Measurements from ENCODE around the gene STIMATE.

Gene STIMATE

GRCh38 chr3:52917044-52917443, 19.7 kb upstream of the STIMATE start:
- Histone ChIP-seq H3K27me3 (ENCODE audit: insufficient read depth, low read length) (no peaks in the 10 kb centered on the region), H3K9me3 (ENCODE audit: insufficient read depth, low read depth, low read length) (no peaks in the 10 kb centered on the region), H3K36me3 (ENCODE audit: insufficient read depth, low read length) (peaks cover 23% of the 10 kb centered on the region), H3K9ac (ENCODE audit: low read depth, low read length) (no peak overlapping the region), H3K4me1 (ENCODE audit: insufficient read depth, low read length) (no peaks in the 10 kb centered on the region), H3K4me3 (ENCODE audit: low read length) (no peak overlapping the region), H3K27ac (ENCODE audit: low read depth, low read length) (no peak overlapping the region)
- 93% methylated on average over 3 of the region's 3 CpGs for WGBS

DNA sequence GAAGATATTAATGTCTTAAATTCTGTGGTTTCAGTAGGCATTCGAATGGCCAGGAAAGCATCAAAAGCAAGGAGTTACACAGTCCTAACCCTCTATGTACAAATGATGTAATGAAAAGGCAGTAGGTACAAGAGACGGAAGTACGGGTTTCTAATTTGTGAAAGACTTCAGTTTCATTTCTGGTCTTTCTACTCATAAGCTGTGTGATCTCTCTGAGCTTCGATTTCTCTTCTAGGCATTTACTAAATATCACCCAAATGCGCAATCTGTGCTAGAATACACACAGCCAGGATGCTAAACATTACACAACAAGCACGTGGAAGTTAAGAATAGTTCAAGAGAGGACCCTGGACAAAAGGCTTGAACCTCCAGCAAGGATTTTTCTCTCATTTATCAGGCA, 17.9 kb upstream of the STIMATE start:
- no peak overlapping the region for H3K9ac ChIP-seq (ENCODE audit: low read depth, low read length)
- H3K27me3 ChIP-seq (ENCODE audit: insufficient read depth, low read length), result no peaks in the 10 kb centered on the region
- H3K36me3 ChIP-seq (ENCODE audit: insufficient read depth, low read length), result peaks cover 27% of the 10 kb centered on the region
- no peaks in the 10 kb centered on the region for H3K9me3 ChIP-seq (ENCODE audit: insufficient read depth, low read depth, low read length)
- no peak overlapping the region for H3K4me3 ChIP-seq (ENCODE audit: low read length)
- WGBS, result 95% methylated on average over 6 of the region's 6 CpGs
- H3K4me1 ChIP-seq (ENCODE audit: insufficient read depth, low read length), result no peaks in the 10 kb centered on the region
- H3K27ac ChIP-seq (ENCODE audit: low read depth, low read length), result no peak overlapping the region

- H3K4me1 ChIP-seq (ENCODE audit: insufficient read depth, low read length), result no peaks in the 10 kb centered on the region
- 91% methylated on average over 6 of the region's 9 CpGs for WGBS
- H3K4me3 ChIP-seq (ENCODE audit: low read length), result no peak overlapping the region
- H3K27ac ChIP-seq (ENCODE audit: low read depth, low read length), result no peak overlapping the region
- no peaks in the 10 kb centered on the region for H3K27me3 ChIP-seq (ENCODE audit: insufficient read depth, low read length)
- no peaks in the 10 kb centered on the region for H3K9me3 ChIP-seq (ENCODE audit: insufficient read depth, low read depth, low read length)
- peaks cover 18% of the 10 kb centered on the region for H3K36me3 ChIP-seq (ENCODE audit: insufficient read depth, low read length)
- no peak overlapping the region for H3K9ac ChIP-seq (ENCODE audit: low read depth, low read length)
These were observed 15.8 kb upstream of the STIMATE start for GRCh38 chr3:52912885-52913731.

DNA sequence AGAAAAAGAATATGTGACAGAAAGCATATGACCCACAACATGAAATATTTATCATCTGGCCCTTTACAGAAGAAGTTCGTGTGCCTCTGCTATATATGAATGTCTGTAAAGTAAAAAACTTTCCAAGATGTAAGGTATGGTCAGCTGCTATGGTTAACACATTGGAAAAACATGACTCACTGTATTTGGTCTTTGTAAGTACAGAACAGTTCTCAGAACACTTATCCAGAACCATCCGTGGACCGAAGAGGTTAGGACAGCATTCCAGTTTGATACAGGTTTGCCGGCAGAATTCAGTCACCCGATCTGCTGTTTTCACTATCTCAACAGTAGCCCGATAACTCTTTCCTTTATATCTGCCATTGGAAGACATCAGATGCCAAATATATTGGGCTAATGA, 13.5 kb upstream of the STIMATE start:
- 95% methylated on average over 6 of the region's 6 CpGs for WGBS
- H3K9me3 ChIP-seq (ENCODE audit: insufficient read depth, low read depth, low read length), result no peaks in the 10 kb centered on the region
- H3K36me3 ChIP-seq (ENCODE audit: insufficient read depth, low read length), result peaks cover 21% of the 10 kb centered on the region
- H3K4me1 ChIP-seq (ENCODE audit: insufficient read depth, low read length), result no peaks in the 10 kb centered on the region
- H3K9ac ChIP-seq (ENCODE audit: low read depth, low read length), result no peak overlapping the region
- H3K27me3 ChIP-seq (ENCODE audit: insufficient read depth, low read length), result no peaks in the 10 kb centered on the region
- H3K4me3 ChIP-seq (ENCODE audit: low read length), result no peak overlapping the region
- no peak overlapping the region for H3K27ac ChIP-seq (ENCODE audit: low read depth, low read length)

DNA sequence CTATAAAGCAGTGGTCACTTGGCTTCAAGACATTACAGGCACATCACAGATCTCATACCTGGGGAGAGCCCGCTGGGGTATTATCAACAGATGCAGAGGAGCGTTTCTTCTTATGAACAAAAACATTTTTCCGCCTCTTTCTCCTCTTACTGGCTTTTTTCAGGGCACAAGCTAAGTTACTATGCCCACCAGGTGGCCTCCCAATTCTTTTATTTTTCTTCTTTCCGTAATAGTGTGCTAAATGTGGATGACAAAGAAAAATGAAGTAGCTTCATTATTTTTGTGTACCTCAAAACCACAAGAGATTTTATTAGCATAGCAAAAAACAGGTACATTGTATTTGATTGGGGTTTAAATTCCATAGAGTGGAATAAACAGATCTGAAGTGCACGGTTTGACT, 10.1 kb upstream of the STIMATE start:
- 96% methylated on average over 4 of the region's 5 CpGs for WGBS
- no peak overlapping the region for H3K9ac ChIP-seq (ENCODE audit: low read depth, low read length)

DNA sequence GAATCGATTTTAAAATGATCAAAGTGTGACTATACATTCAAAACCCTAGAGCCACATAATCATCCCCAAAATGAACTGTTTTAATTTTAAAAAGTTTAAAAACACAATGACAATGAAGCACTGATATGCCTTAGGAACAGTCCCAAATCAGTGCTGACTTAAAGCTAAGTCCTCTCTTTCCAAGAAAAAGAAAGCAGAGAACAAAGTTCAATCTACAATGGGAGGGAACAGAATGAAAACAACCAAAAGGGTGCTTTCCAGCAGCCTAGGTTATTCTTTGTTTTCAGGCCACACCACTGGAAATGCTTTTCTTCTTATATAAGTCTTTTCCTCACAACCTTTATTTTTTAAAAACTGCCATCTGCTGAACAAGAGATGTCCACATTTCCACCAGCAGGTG, 7.2 kb upstream of the STIMATE start:
- Histone ChIP-seq H3K4me3 (ENCODE audit: low read length) (no peak overlapping the region), H3K27ac (ENCODE audit: low read depth, low read length) (no peak overlapping the region), H3K36me3 (ENCODE audit: insufficient read depth, low read length) (peaks cover 21% of the 10 kb centered on the region), H3K9ac (ENCODE audit: low read depth, low read length) (no peak overlapping the region), H3K4me1 (ENCODE audit: insufficient read depth, low read length) (no peaks in the 10 kb centered on the region), H3K27me3 (ENCODE audit: insufficient read depth, low read length) (no peaks in the 10 kb centered on the region), H3K9me3 (ENCODE audit: insufficient read depth, low read depth, low read length) (no peaks in the 10 kb centered on the region)
- 100% methylated on average over 1 of the region's 1 CpG for WGBS

More for the DNA sequence above, 10.1 kb upstream of the STIMATE start:
- Histone ChIP-seq H3K9me3 (ENCODE audit: insufficient read depth, low read depth, low read length) (no peaks in the 10 kb centered on the region), H3K4me1 (ENCODE audit: insufficient read depth, low read length) (no peaks in the 10 kb centered on the region), H3K4me3 (ENCODE audit: low read length) (no peak overlapping the region), H3K36me3 (ENCODE audit: insufficient read depth, low read length) (peaks cover 30% of the 10 kb centered on the region), H3K27me3 (ENCODE audit: insufficient read depth, low read length) (no peaks in the 10 kb centered on the region), H3K27ac (ENCODE audit: low read depth, low read length) (no peak overlapping the region)

GRCh38 chr3:52904000-52904399, 6.7 kb upstream of the STIMATE start:
- Histone ChIP-seq H3K27ac (ENCODE audit: low read depth, low read length) (no peak overlapping the region), H3K9me3 (ENCODE audit: insufficient read depth, low read depth, low read length) (no peaks in the 10 kb centered on the region), H3K27me3 (ENCODE audit: insufficient read depth, low read length) (no peaks in the 10 kb centered on the region), H3K9ac (ENCODE audit: low read depth, low read length) (no peak overlapping the region), H3K4me3 (ENCODE audit: low read length) (no peak overlapping the region), H3K4me1 (ENCODE audit: insufficient read depth, low read length) (no peaks in the 10 kb centered on the region), H3K36me3 (ENCODE audit: insufficient read depth, low read length) (peaks cover 21% of the 10 kb centered on the region)
- 90% methylated on average over 3 of the region's 3 CpGs for WGBS

DNA sequence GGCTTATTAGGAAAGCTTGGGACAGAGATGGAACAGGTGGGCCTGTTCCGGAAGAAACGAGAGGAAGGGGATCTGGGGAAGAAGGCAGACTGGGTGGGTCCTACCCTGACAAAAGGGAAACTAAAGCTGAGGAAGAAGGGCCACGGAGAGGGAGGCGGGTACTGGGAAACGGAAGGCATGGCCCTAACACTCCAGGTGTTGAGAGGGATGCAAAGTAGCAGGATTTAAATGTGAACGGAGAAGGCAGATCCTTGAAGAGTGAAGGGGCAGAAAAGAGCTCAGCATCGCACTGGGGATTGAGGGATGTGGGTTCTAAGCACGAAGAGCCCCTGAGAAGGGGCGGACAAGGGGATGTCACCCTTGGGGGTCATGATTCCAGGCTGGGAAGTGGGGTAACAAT, 735 bp downstream of the STIMATE start:
- Histone ChIP-seq H3K9ac (ENCODE audit: low read depth, low read length) (peak overlapping the region; percentile 60), H3K27ac (ENCODE audit: low read depth, low read length) (no peak overlapping the region), H3K4me3 (ENCODE audit: low read length) (peak overlapping the region; percentile 64), H3K27me3 (ENCODE audit: insufficient read depth, low read length) (no peaks in the 10 kb centered on the region), H3K36me3 (ENCODE audit: insufficient read depth, low read length) (peaks cover 6% of the 10 kb centered on the region; the same call in 1 of the 2 replicates), H3K9me3 (ENCODE audit: insufficient read depth, low read depth, low read length) (no peaks in the 10 kb centered on the region), H3K4me1 (ENCODE audit: insufficient read depth, low read length) (peaks cover 12% of the 10 kb centered on the region; the same call in 1 of the 2 replicates)
- 2% methylated on average over 9 of the region's 9 CpGs for WGBS

GRCh38 chr3:52896151-52896550, 1.2 kb downstream of the STIMATE start:
- Histone ChIP-seq H3K4me1 (ENCODE audit: insufficient read depth, low read length) (peaks cover 14% of the 10 kb centered on the region; the same call in 1 of the 2 replicates), H3K36me3 (ENCODE audit: insufficient read depth, low read length) (peaks cover 6% of the 10 kb centered on the region; the same call in 1 of the 2 replicates), H3K4me3 (ENCODE audit: low read length) (peak overlapping the region; percentile 64), H3K9me3 (ENCODE audit: insufficient read depth, low read depth, low read length) (no peaks in the 10 kb centered on the region), H3K27me3 (ENCODE audit: insufficient read depth, low read length) (no peaks in the 10 kb centered on the region), H3K27ac (ENCODE audit: low read depth, low read length) (no peak overlapping the region), H3K9ac (ENCODE audit: low read depth, low read length) (no peak overlapping the region; the same call in 1 of the 2 replicates)
- no CpG with 5 or more reads among the region's 3 CpGs for WGBS

DNA sequence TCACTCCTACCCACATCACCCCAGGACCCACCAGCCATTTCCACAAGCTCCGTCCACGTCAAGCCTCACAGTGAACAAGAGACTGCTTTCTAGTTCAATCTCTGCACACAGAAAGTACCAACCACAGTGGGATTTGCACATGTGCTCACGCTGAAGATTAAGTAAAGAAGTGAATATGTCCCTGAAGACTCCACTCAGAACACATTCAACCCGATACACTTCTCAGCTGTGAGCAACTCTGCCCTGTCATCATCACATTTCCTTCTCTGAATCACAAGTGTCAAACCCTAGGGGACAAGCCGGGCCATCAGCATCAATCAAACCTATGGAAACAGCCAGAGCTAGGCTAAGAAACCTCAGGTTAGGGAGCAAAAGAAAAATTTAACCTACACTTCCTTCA, 1.9 kb downstream of the STIMATE start:
- no peaks in the 10 kb centered on the region for H3K27me3 ChIP-seq (ENCODE audit: insufficient read depth, low read length)
- no peak overlapping the region for H3K4me3 ChIP-seq (ENCODE audit: low read length)
- WGBS, result 79% methylated on average over 5 of the region's 5 CpGs

DNA sequence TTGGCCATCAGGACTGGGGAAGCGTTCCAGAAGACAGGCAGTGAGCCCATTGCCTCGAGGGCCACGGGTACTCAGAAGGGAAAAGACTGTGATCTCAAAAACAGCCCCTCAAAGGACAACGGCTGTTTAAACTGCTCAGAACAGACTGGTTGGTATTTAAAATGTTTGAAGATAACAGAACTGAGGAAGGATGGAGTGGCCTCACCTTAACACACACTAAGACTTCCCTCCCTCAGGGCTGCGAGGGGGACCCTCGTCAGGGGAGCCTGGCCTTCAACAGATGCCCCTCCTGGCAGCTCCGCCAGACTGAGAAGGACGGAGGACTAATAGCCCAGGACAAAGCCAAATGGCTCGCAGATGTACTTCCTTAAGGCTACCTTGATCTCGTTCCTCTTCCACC, 2.6 kb downstream of the STIMATE start:
- Histone ChIP-seq H3K9ac (ENCODE audit: low read depth, low read length) (no peak overlapping the region), H3K27ac (ENCODE audit: low read depth, low read length) (no peak overlapping the region), H3K36me3 (ENCODE audit: insufficient read depth, low read length) (peaks cover 6% of the 10 kb centered on the region; the same call in 1 of the 2 replicates), H3K4me3 (ENCODE audit: low read length) (no peak overlapping the region), H3K9me3 (ENCODE audit: insufficient read depth, low read depth, low read length) (no peaks in the 10 kb centered on the region), H3K27me3 (ENCODE audit: insufficient read depth, low read length) (no peaks in the 10 kb centered on the region), H3K4me1 (ENCODE audit: insufficient read depth, low read length) (peaks cover 14% of the 10 kb centered on the region; the same call in 1 of the 2 replicates)
- 93% methylated on average over 10 of the region's 10 CpGs for WGBS

More for the DNA sequence above, 1.9 kb downstream of the STIMATE start:
- Histone ChIP-seq H3K9ac (ENCODE audit: low read depth, low read length) (no peak overlapping the region), H3K4me1 (ENCODE audit: insufficient read depth, low read length) (peaks cover 14% of the 10 kb centered on the region; the same call in 1 of the 2 replicates), H3K27ac (ENCODE audit: low read depth, low read length) (no peak overlapping the region), H3K36me3 (ENCODE audit: insufficient read depth, low read length) (peaks cover 6% of the 10 kb centered on the region; the same call in 1 of the 2 replicates), H3K9me3 (ENCODE audit: insufficient read depth, low read depth, low read length) (no peaks in the 10 kb centered on the region)
